ENCODE measurements around the gene STXBP2.
A peak's percentile ranks its signal among the peaks of the same experiment; 100 is the strongest.

The STXBP2 gene

GRCh38 chr19:7644550-7644877 lies 7.6 kb downstream of the STXBP2 start:
- TF ChIP-seq CTCF (IDR thresholded peaks at IDR 0.05; ENCODE audit: low read depth, low read length) (no peak), EZH2phosphoT487 (IDR thresholded peaks at IDR 0.05; ENCODE audit: low read depth) (no peak)
- Histone ChIP-seq H2AFZ (ENCODE audit: low read depth, low read length) (no peak overlapping the region), H3K9me3 (ENCODE audit: insufficient read depth, low read length) (no peaks in the 10 kb centered on the region), H3K27ac (ENCODE audit: low read length) (peak overlapping the region; percentile 74), H3K27me3 (ENCODE audit: low read depth, low read length) (no peaks in the 10 kb centered on the region), H3K4me3 (ENCODE audit: low read length) (no peak overlapping the region), H3K4me1 (ENCODE audit: low read length) (peaks cover 26% of the 10 kb centered on the region), H3K4me2 (ENCODE audit: low read length) (peak overlapping the region; percentile 76; the same call in 1 of the 2 replicates), H3K79me2 (ENCODE audit: low read length) (peaks cover 8% of the 10 kb centered on the region), H4K20me1 (ENCODE audit: insufficient read depth, low read length) (peaks cover 7% of the 10 kb centered on the region; the same call in 1 of the 2 replicates), H3K36me3 (replicated peaks; ENCODE audit: low read depth, low read length) (peaks cover 29% of the 10 kb centered on the region), H3K9ac (ENCODE audit: low read length) (no peak overlapping the region)

GRCh38 chr19:7645163-7645562 lies 8.3 kb downstream of the STXBP2 start:
- Histone ChIP-seq H3K9me3 (ENCODE audit: insufficient read depth, low read length) (no peaks in the 10 kb centered on the region), H2AFZ (ENCODE audit: low read depth, low read length) (no peak overlapping the region), H3K36me3 (replicated peaks; ENCODE audit: low read depth, low read length) (peaks cover 22% of the 10 kb centered on the region), H3K27me3 (ENCODE audit: low read depth, low read length) (no peaks in the 10 kb centered on the region), H4K20me1 (ENCODE audit: insufficient read depth, low read length) (peaks cover 1% of the 10 kb centered on the region; the same call in 1 of the 2 replicates), H3K4me1 (ENCODE audit: low read length) (peaks cover 26% of the 10 kb centered on the region), H3K9ac (ENCODE audit: low read length) (peak overlapping the region; percentile 78), H3K79me2 (ENCODE audit: low read length) (peaks cover 2% of the 10 kb centered on the region), H3K4me3 (ENCODE audit: low read length) (peak overlapping the region; percentile 77), H3K27ac (ENCODE audit: low read length) (peak overlapping the region; percentile 74), H3K4me2 (ENCODE audit: low read length) (peak overlapping the region; percentile 76)
- TF ChIP-seq EZH2phosphoT487 (IDR thresholded peaks at IDR 0.05; ENCODE audit: low read depth) (no peak), CTCF (IDR thresholded peaks at IDR 0.05; ENCODE audit: low read depth, low read length) (no peak)

GRCh38 chr19:7645656-7646425 lies 8.9 kb downstream of the STXBP2 start:
- no peak overlapping the region for H2AFZ ChIP-seq (ENCODE audit: low read depth, low read length)
- H3K27me3 ChIP-seq (ENCODE audit: low read depth, low read length), result 0 out of 2 replicates have a peak, but pooled peaks cover 1% of the 10 kb centered on the region
- TF ChIP-seq CTCF (IDR thresholded peaks at IDR 0.05; ENCODE audit: low read depth, low read length) (no peak), EZH2phosphoT487 (IDR thresholded peaks at IDR 0.05; ENCODE audit: low read depth) (no peak)
- no peaks in the 10 kb centered on the region for H3K9me3 ChIP-seq (ENCODE audit: insufficient read depth, low read length)
- no peaks in the 10 kb centered on the region for H3K79me2 ChIP-seq (ENCODE audit: low read length)
- H3K4me1 ChIP-seq (ENCODE audit: low read length), result peaks cover 26% of the 10 kb centered on the region
- no peaks in the 10 kb centered on the region for H4K20me1 ChIP-seq (ENCODE audit: insufficient read depth, low read length)
- H3K4me2 ChIP-seq (ENCODE audit: low read length), result peak overlapping the region; percentile 76
- peak overlapping the region; percentile 77 for H3K4me3 ChIP-seq (ENCODE audit: low read length)
- H3K36me3 ChIP-seq (replicated peaks; ENCODE audit: low read depth, low read length), result peaks cover 19% of the 10 kb centered on the region
- peak overlapping the region; percentile 78 for H3K9ac ChIP-seq (ENCODE audit: low read length)
- peak overlapping the region; percentile 74 for H3K27ac ChIP-seq (ENCODE audit: low read length)

GRCh38 chr19:7646426-7646700 lies 9.5 kb downstream of the STXBP2 start:
- Histone ChIP-seq H3K4me1 (ENCODE audit: low read length) (peaks cover 26% of the 10 kb centered on the region), H4K20me1 (ENCODE audit: insufficient read depth, low read length) (no peaks in the 10 kb centered on the region), H2AFZ (ENCODE audit: low read depth, low read length) (no peak overlapping the region), H3K9me3 (ENCODE audit: insufficient read depth, low read length) (no peaks in the 10 kb centered on the region), H3K79me2 (ENCODE audit: low read length) (no peaks in the 10 kb centered on the region), H3K27me3 (ENCODE audit: low read depth, low read length) (0 out of 2 replicates have a peak, but pooled peaks cover 3% of the 10 kb centered on the region), H3K27ac (ENCODE audit: low read length) (peak overlapping the region; percentile 74), H3K9ac (ENCODE audit: low read length) (peak overlapping the region; percentile 78), H3K36me3 (replicated peaks; ENCODE audit: low read depth, low read length) (peaks cover 19% of the 10 kb centered on the region), H3K4me3 (ENCODE audit: low read length) (peak overlapping the region; percentile 77), H3K4me2 (ENCODE audit: low read length) (peak overlapping the region; percentile 76)
- TF ChIP-seq CTCF (IDR thresholded peaks at IDR 0.05; ENCODE audit: low read depth, low read length), result no peak
- TF ChIP-seq EZH2phosphoT487 (IDR thresholded peaks at IDR 0.05; ENCODE audit: low read depth), result no peak
